ENCODE measurements around the gene FAM90A26. TPM values are rescaled to one million over a fixed set of nuclear protein-coding genes. Genes with fewer than 3 reads are reported as not detected.
"Not testable (repeated sequence)": the region's sequence is repeated elsewhere in the genome, so short reads cannot be mapped to it uniquely, and the experiment has no call there.

FAM90A26 gene
- total RNA-seq, 2 donors from 2014 or later: not detected

DNA sequence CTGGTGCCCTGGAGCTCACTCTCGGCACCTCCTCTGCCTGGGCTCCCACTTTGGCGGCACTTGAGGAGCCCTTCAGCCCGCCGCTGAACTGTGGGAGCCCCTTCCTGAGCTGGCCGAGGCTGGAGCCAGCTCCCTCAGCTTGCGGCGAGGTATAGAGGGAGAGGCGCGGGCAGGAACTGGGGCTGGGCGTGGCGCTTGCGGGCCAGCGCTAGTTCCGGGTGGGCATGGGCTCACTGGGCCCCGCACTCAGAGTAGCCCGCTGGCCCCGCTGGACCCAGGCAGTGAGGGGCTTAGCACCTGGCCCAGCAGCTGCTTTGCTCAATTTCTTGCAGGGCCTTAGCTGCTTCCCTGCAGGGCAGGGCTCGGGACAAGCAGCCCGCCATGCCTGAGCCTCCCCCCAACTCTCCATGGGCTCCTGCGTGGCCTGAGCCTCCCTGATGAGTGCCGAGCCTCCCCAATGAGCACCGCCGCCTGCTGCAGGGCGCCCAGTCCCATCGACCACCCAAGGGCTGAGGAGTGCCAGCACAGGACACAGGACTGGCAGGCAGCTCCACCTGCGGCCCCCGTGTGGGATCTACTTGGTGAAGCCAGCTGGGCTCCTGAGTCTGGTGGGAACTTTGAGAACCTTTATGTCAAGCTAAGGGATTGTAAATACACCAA is 26.7 kb upstream of the FAM90A26 start:
- whole genome bisulfite sequencing: 97% methylated on average over 15 of the region's 27 CpGs
- Histone ChIP-seq H3K27me3 (replicated peaks; ENCODE audit: insufficient read depth) (no peaks in the 10 kb centered on the region), H3K27ac (no peak overlapping the region), H3K4me3 (no peak overlapping the region), H3K36me3 (no peaks in the 10 kb centered on the region), H3K4me1 (replicated peaks) (no peaks in the 10 kb centered on the region), H3K9me3 (no peaks in the 10 kb centered on the region)
- DNase-seq (ENCODE audit: low spot score): no peak
- TF ChIP-seq, protein P1, sequence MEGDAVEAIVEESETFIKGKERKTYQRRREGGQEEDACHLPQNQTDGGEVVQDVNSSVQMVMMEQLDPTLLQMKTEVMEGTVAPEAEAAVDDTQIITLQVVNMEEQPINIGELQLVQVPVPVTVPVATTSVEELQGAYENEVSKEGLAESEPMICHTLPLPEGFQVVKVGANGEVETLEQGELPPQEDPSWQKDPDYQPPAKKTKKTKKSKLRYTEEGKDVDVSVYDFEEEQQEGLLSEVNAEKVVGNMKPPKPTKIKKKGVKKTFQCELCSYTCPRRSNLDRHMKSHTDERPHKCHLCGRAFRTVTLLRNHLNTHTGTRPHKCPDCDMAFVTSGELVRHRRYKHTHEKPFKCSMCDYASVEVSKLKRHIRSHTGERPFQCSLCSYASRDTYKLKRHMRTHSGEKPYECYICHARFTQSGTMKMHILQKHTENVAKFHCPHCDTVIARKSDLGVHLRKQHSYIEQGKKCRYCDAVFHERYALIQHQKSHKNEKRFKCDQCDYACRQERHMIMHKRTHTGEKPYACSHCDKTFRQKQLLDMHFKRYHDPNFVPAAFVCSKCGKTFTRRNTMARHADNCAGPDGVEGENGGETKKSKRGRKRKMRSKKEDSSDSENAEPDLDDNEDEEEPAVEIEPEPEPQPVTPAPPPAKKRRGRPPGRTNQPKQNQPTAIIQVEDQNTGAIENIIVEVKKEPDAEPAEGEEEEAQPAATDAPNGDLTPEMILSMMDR (IDR thresholded peaks at IDR 0.05): no peak
- TF ChIP-seq POLR2AphosphoS5 (IDR thresholded peaks at IDR 0.05) (no peak), POLR2A (IDR thresholded peaks at IDR 0.05) (no peak)
- intact Hi-C loops (cut with DNase I): no loop called here

DNA sequence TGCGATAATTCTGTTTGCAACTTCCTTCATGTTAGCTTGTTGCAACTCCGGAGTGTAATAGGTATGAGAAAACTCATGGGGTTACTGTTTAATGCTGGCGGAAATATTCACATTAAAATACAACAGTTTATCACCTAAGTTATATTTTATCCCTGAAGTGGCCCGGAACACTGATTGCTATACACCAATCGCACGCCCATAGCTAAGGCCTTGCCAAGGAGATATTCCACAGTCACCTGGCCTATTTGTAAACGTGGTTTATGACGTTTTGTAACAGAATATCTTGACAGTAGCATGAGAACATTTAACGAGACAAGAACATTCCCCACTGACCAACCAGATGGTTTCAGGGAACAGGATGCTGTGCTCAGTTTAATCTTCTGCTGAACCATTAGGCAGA is 23.2 kb upstream of the FAM90A26 start:
- WGBS: 88% methylated on average over 9 of the region's 9 CpGs

DNA sequence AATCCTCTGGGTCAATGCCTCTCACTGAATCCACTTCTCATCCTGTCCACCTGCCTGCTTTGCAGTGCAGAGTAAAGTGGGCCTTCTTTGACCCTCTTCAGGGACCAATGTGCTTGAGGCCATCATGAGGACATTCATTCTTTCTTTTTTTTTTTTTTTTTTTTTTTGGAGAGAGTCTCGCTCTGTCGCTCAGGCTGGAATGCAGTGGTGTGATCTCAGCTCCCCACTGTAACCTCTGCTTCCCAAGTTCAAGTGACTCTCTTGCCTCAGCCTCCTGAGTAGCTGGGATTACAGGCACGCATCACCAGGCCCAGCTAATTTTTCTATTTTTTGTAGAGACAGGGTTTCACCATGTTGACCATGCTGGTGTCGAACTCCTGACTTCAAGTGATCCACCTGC is 22.8 kb upstream of the FAM90A26 start:
- intact Hi-C loops (cut with DNase I); H3K9me3 ChIP-seq; DNase-seq (ENCODE audit: low spot score); H3K36me3 ChIP-seq; H3K27ac ChIP-seq; H3K27me3 ChIP-seq (replicated peaks; ENCODE audit: insufficient read depth); H3K4me3 ChIP-seq; H3K4me1 ChIP-seq (replicated peaks): not testable (repeated sequence)
- 97% methylated on average over 4 of the region's 4 CpGs for WGBS

More for the DNA sequence above, 23.2 kb upstream of the FAM90A26 start:
- intact Hi-C loops (cut with DNase I): no loop called here
- Histone ChIP-seq H3K4me3 (no peak overlapping the region), H3K27me3 (replicated peaks; ENCODE audit: insufficient read depth) (no peaks in the 10 kb centered on the region), H3K4me1 (replicated peaks) (no peaks in the 10 kb centered on the region), H3K27ac (no peak overlapping the region), H3K9me3 (no peaks in the 10 kb centered on the region), H3K36me3 (no peaks in the 10 kb centered on the region)
- DNase-seq (ENCODE audit: low spot score): no peak
- TF ChIP-seq, protein P1 (IDR thresholded peaks at IDR 0.05): no peak
- TF ChIP-seq POLR2AphosphoS5 (IDR thresholded peaks at IDR 0.05) (no peak), POLR2A (IDR thresholded peaks at IDR 0.05) (no peak)

DNA sequence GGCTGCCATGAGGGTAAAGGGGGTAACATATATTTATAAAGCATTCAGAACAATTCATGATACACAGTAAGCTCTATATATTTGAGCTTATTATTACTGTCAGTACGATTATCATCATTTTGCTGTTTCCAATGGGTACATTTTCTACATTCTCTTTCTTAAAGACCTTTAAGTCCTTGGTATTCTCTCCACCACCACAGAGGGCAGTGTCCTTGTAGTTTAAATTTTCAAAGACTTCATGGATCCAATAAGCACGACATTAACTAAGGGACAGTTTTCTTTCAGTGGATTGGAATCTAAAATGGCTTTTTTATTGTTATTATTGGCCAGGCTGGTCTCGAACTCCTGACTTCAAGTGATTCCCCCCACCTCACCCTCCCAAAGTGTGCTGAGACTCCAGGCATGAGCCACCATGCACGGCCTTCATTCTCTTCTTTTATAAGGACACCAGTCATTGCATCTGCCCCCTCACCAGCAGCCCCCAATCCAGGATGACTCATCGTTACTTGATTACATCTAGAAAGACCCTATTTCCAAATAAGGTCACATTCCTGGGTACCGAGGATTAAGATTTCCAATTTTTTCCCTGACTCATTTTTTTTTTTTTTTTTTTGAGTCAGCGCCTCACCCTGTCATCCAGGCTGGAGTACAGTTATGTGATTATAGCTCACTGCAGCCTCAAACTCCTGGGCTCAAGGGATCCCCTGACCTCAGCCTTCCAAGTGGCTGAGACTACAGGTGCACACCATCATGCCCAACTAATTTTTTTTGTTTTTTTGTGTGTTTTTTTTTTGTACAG is 21.4 kb upstream of the FAM90A26 start:
- DNase-seq (ENCODE audit: low spot score); H3K27ac ChIP-seq; H3K4me1 ChIP-seq (replicated peaks); H3K9me3 ChIP-seq; H3K4me3 ChIP-seq; H3K36me3 ChIP-seq; H3K27me3 ChIP-seq (replicated peaks; ENCODE audit: insufficient read depth); intact Hi-C loops (cut with DNase I): not testable (repeated sequence)
- 88% methylated on average over 7 of the region's 7 CpGs for WGBS

DNA sequence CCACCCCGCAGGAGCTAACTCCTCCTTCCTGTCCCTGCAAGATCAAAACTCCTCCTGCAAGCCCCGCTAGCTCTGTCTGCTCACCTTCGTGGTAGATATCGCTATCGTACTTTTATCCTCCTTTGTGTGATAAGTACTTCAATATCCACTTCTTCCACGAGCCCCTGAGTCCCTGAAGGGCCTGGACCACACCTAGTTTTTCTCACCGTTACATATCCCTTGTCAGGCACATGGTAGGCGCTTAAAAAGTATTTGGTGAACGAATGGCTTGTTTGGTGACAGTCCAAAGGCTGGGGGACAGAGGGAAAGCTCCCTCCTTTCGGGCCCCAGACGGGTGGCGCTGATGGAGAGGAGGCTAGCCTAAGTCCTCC is 18.4 kb upstream of the FAM90A26 start:
- H3K9me3 ChIP-seq; H3K36me3 ChIP-seq; intact Hi-C loops (cut with DNase I); H3K27me3 ChIP-seq (replicated peaks; ENCODE audit: insufficient read depth); DNase-seq (ENCODE audit: low spot score); H3K4me1 ChIP-seq (replicated peaks): not testable (repeated sequence)
- WGBS: 0% methylated on average over 10 of the region's 12 CpGs
- H3K4me3 ChIP-seq: peak overlapping the region; percentile 39 to 65
- H3K27ac ChIP-seq: peak overlapping the region; percentile 88 to 90

DNA sequence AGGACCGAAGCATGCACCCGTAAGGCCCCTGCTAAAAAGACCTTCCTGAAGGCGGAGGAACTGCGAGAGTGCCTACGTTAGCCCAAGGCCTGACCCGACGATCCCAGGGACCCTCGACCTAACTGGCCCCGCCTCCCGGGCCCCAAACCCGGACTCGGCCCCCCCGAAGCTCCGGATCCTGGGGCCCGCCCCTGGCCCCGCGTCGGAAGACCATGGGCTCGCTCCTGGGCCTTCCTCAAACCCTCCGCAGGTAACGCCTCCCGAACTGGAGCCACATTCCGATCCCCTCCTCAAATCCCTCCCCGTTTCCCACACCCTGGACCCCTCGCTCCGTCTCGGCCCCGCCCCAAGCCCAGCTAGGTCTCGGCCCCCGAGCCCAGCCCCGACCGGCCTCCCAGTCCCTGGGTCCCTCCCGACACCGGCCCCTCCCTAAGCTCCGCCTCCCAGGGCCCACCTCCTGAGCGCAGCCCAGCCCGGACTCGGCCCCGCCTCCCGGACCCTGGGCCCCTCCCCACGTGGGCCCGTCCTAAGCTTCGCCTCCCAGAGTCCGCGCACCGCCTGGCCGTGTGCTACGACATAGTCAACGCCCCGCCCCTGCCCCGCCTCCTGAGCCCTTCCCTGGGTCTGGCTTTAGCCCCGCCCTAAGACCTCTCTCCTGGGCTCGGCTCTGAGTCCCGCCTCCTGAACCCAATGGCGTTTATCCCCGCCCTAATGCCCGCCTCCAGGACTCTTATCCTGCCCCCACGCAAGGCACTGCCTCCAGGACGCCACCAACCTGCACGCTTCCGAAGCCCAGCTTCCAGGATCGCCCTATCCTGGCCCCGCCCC is 17.8 kb upstream of the FAM90A26 start:
- H3K27me3 ChIP-seq (replicated peaks; ENCODE audit: insufficient read depth); H3K4me1 ChIP-seq (replicated peaks); intact Hi-C loops (cut with DNase I); H3K36me3 ChIP-seq; H3K9me3 ChIP-seq: not testable (repeated sequence)
- peak; percentile 98 for DNase-seq (ENCODE audit: low spot score)
- Histone ChIP-seq H3K4me3 (peak overlapping the region; percentile 66 to 68), H3K27ac (peak overlapping the region; percentile 88 to 90)
- peak; percentile 44 for TF ChIP-seq POLR2A (IDR thresholded peaks at IDR 0.05)
- WGBS: 1% methylated on average over 57 of the region's 63 CpGs

Measured in prostate gland (tissue), 2 donors.